ENCODE results near the gene NCF2.
"Not testable (repeated sequence)": the region's sequence is repeated elsewhere in the genome, so short reads cannot be mapped to it uniquely, and the experiment has no call there.

NCF2 gene, protein sequence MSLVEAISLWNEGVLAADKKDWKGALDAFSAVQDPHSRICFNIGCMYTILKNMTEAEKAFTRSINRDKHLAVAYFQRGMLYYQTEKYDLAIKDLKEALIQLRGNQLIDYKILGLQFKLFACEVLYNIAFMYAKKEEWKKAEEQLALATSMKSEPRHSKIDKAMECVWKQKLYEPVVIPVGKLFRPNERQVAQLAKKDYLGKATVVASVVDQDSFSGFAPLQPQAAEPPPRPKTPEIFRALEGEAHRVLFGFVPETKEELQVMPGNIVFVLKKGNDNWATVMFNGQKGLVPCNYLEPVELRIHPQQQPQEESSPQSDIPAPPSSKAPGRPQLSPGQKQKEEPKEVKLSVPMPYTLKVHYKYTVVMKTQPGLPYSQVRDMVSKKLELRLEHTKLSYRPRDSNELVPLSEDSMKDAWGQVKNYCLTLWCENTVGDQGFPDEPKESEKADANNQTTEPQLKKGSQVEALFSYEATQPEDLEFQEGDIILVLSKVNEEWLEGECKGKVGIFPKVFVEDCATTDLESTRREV

DNA sequence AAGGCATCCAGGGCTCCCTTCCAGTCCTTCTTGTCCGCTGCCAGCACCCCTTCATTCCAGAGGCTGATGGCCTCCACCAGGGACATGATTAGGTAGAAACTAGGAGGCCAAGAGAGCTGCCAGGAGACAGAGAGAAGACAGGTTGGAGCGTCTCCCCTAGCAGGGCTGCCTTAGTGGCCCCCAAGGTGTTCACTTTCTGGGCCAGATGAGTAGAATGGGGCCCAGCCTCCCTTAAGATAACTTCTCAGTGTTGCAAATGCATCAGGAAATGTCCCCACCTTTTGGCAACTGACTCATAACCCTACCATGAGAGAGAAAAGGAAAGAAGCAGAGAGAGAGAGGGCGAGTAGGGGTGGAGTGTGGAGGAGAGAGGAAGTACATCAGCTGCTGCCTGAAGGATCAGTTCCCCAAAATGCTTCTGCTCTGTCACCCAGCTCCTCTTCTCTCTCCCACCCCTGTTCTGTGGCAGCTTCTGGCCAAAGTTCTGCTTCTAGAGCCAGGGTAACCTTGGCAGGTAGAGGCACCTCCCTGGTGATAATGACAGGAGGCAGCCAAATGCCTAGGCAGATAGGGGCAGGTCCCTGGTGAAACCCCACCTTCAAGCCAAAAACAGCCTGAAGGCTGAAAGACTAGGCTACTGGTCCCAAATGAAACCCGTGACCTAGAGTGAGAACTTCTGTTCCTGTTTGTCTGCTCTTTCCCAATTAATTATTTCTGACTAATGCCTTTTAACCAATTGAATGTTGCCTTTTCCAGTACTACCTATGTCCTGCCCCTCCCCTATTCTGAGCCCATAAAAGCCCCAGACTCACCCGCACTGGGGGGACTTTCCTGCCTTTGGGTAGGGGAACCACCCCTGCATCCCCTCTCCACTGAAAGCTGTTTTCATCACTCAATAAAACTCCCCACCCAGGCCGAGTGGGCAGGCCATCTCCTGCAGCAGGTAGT is at the start of gene NCF2:
Gene NCF2 (minus strand): TSS at position 216 of the 948 bp plus-strand sequence. CDS start 130 bp downstream, at position 86.
- DNase-seq, result no peak

DNA sequence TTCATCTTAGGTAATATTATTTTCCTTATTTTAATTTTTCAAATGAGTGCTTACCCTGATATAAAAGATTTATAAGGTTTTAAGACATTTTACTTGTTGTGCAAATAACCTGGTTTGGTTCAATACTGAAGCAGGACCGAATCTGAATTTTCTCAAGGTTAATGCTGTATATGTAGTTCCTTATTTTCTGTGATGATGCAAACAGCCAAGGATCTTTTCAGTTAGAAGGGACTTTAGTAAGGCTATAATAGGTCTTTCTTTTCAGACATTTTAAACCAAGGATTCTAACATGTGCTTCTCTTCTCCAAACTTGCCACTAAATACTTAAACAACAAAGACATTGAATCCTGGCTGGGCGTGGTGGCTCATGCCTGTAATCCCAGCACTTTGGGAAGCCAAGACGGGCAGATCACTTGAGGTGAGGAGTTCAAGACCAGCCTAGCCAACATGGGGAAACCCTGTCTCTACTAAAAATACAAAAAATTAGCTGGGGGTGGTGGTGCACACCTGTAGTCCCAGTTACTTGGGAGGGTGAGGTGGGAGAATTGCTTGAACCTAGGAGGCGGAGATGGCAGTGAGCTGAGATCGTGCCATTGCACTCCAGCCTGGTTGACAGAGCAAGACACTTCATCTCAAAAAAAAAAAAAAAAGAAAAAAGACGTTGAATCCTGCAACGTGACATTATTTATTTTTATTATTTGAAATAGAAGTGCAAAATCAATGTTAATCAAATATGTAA is 48.6 kb upstream of the NCF2 start:
- DNase-seq, result no peak

DNA sequence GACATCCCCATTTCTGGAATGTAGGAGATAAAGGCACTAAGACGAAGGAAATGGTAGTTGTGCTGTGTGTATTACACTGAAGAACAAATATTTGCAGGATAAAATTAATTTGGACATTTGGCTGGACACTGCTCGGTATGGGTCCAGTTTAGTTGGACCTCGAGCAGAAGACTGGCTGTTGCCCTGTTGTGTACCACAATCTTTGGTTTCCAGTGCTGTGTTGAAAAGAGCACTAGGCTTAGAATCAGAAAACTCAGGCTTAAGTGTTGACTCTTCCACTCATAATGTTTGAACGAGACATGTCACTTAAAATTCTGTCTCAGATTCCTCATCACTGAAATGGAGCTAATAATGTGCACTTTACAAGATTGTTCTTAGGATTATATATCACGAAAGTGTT is 46.5 kb upstream of the NCF2 start:
- DNase-seq, result no peak

DNA sequence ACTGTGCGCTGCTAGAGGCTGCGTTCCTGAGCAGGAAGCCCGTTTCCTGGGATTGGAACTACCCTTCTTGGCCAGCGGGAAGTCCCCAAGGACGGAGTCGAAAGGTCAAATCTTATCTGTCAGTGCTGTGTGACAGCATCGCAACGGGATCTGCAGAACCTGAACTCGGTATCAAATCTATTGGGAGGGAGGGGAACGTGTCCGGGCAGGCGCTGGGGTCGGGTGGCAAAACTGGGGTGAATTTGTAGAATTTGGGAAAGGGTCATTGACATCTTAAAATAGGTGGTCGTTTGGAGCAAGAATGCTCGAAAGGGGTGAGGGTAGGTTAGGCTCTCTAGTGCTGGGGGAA is 46.0 kb upstream of the NCF2 start:
- no peak for DNase-seq

DNA sequence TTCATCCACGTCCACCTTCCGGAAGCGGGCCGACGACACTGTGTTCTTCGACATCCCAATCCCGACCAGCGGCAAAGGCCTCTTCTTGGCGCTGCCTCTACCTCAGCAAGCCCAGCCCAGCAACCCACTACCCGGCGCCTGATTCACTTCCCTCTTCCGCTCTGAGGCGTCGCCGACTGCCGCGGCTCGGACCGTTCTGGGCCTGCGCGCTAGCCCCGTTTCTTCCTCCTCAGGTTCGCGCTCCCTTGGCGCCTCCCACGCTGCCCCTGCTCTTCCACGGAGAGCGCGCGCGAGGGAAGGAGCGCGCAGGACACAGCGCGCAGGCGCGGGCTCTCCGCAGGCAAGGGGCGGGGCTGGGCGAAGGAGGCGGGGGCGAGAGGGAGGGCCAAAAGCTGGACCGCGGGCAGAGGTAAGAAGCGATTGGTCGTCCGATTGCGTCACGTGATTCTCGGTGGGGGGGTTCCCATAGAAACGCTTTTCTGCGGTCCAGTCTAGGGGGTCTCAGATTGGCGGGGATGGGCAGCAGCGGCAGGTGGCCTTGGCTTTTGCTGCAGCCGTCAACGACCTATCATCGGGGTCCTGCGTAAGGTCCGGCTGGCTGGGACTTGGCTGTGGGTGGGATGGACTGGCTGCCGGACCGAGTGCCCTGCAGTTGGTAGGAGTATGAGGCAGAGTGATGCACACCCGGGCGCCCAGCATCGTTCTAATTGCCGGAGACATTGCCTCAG is 45.5 kb upstream of the NCF2 start, which contains the start of gene ARPC5:
Gene ARPC5 (minus strand): TSS at position 178 of the 728 bp plus-strand sequence. CDS start 124 bp downstream, at position 54.
- peak; percentile 96 for DNase-seq

DNA sequence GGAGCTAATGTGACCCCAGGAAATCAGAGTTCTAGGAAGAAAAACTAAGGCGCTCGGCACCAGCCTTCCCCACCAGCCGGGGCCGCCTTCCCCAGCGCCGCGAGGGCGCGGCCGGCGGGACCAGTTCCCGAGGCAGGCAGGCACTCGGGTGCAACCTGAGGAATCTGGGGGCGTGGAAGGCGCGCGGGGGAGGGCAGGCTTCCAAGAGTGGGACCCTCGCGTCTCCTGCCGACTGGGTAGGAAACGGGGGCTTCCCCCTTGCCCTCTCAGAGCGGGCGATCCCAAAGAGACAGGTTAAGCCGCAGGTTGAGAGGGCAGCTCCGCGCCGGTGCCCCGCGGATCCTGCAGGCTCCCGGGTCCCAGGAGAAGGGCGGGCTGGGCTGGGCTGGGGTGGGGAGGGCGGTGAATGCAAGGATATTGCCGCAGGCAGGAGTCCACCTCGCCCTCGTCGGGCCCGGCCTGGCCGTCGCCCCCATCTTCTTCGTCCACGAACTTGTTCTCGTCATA is 44.9 kb upstream of the NCF2 start:
- DNase-seq, result peak; percentile 33

DNA sequence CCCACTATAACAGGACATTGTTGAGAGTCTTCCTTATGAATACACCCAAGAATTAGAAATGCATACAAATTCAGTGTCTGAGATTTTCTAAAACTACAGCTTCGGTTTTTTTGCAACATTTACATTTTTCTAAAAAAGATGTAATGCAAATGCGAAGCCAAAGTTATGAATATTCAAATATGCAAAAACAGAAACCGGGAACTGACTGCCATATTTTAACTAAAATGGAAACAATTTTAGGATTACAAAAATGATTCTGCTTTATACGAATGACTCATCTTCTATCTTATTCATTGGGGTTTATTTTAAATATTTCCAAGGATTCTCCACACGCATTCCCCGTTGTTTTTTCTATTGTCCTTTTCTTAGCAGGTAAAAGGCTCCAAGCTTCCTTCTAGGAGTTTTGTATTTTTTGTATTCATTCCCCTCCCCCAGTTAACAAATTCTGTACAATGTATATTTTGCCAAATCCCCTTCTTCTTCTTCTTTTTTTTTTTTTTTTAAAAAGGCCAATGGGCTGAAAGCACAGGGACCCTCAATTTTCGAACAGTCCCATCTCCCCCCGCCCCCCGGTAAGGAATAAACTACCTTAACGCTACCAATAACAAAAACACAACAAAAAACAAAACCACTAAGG is 44.3 kb upstream of the NCF2 start:
- no peak for DNase-seq

DNA sequence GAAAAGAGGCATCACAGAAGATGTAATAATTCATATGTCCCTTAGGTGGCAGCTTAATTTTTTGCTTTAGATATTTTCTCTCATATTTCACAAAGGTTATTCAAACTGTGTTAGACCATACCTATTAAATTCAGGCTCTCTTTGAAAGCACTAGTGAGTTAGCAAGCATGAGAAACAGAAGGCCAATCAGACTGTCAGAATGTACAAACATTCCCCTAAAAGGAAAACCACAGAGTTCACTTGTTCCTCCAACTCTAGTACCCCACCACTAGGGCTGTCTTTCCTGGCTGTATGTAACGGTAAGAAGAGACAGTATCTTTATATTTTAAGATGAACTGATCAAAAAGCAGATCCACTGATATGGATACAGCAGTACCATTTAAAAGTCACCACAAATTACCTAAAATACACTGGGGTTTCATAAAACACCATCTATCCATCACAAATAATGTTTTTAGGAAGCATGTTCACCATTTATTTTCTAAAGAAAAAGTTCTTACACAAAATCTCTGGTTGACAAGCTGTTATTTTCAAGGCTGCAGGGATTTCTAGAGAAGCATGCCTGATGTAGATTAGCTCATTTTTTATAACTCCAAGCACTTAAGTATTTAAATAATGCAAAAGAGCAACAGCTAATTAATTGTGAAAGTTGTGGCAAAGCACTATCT is 43.6 kb upstream of the NCF2 start:
- DNase-seq, result no peak

DNA sequence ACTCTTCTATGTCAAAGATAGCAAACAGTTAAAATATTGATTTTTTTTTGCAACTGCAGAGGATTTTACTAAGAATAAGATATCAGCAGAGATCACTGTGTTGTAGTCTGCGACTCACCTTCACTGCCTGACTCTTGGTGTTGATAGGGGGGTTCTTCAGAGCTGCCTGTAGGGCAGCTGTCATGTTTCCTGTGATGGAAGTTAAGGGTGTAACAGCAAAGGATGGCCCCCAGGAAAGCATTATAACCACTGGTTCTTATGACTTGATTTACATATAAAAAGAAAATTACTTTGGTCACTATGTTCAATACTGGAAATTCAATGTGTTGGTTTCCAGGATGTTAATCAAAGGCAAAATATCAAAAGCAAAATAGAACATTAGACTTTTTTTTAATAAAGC is 42.7 kb upstream of the NCF2 start:
- no peak for DNase-seq

DNA sequence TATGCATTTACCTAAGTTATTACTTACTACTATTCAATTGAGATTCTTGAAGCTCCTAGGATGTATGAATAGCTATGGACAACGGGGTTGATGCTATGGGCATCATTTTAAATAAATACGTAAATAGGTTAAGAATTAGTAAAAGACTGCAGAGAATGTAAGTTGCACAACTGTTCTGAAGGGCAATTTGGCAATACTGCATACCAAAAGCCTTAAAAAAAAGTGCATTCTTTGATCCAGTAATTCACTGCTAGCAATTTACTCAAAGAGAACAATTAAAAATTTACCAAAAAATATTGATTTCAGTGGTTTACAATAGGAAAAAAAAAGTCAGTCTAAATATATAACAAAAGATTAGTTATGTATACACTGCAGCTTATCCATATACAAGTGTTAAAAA is 41.9 kb upstream of the NCF2 start:
- no peak for DNase-seq

DNA sequence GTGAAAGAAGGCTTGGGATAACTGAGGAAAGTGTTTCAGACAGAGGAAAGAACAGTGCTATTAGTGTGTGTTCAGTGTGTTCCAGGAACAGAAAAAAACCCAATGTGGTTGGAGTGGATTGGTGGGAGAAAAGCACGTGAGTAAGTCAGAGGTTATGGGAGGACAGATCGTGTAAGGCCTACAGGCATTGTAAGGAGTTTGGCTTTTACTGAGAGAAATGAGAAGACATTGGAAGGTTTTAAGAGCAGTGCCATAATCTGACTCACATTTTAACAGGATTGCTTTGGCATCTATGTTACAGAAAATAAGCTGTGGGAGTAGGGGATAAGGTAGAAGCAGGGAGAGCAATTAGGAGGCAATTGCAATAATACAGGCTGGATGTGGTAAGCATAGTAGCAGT is 40.5 kb upstream of the NCF2 start:
- DNase-seq, result no peak

DNA sequence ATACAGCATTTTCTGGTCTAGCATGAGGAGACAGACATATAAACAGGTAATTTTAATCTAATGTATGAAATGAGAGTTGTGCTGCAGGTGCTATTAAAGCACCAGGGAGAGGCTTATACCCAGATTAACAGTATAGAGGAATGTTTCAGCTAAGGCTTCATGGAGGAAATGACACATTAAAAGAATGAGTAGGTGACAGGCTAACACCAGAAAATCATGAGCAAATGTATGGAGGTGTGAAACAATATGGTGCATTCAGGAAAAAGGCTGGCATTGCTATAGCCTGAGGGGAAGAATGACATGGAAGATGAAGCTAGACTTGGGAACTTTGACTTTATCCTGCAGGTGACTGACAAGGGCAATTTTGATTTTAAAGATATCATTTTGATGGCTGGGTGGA is 38.3 kb upstream of the NCF2 start:
- no peak for DNase-seq

DNA sequence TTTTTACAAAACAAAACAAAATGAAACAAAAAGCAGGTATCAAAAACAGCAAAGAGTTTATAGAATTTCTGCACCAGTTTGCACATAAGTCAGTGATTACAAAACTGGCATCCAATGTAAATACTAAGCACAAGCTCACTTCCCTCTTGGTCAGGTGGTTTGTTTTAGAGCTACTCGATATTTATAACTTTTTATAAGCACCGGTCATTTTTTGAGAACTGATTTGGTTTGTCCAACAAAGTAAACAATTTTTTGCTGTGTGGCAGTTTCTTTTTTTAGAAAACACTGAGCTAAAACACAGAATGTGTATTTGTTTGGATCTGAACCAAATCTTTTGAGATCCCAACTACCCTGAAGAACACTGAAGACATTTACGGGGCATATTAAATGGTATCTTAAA is 36.0 kb upstream of the NCF2 start:
- DNase-seq, result not testable (repeated sequence)

DNA sequence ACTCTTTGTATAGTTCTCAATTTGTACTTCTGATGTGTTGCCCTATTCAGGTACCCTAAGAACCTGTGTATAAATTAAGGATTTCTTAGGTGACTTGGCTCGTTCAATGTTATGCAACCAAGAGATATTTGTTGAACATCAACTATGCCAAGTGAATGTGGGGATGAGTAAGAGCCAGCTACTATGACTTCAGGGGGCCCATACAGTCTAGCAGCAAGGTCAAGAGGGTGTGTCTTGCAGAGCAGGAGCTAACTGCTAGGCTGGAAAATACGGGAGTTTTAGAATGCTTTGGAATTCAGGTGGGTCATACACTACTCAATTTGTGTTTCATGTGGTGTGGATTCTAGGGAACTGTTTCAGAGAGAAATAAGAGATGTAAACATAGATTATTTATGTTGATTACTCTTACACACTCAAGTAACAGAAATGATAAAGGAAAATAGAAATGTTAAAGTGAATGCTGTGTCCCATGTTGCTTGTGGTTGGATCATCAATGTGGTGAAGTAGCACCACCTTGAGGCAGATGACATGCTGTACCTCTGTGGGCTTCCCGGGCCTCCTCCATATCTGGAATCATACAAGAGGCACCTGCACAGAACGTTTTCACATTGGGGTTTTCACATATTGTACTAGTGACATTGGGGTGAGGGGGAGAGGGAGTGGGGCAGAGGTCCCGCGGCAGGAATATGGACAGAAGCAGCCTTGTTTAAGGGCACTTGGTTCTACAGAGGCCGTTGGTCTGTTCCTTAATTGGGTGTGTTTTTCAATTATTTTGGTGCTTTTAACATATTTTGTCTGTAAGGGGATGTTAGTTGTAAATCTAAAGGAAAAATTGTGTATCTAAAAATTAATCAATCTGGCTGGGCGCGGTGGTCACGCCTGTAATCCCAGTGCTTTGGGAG is 32.9 kb upstream of the NCF2 start:
- DNase-seq, result peak; percentile 34

DNA sequence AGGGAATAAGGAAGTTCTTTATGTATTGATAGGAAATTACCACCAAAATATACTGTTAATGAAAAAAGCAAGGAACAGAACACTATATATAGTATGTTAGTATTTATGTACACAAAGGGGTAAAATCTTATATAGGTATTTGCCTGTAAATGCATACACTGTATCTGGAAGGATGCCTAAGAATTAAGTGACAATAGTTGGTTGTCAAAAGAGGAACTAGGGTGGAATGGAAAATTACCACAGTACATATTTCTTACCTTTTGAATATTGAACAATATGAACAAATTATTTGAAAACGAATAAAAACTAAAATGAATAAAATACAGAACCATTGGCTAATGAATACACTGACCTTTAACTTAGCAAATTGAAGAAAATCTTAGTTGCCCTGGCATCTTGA is 31.8 kb upstream of the NCF2 start:
- no peak for DNase-seq

DNA sequence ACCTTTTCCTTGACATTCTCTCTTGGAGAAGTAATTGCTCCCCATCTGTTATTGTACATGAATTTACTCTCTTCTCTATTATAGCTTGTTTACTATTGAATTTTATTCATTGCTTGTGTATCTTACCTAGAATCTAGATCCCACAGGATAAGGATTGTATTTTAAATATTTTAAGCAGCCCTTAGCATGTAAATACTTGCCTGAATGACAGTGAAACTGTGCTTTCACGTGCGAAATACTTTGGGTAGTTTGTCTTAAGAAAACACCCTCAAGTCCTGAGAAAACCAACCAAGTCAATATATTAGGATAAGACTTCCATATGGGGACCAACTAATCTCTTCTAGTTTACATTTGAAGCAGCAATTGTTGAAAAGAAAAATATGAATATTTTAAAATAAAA is 30.1 kb upstream of the NCF2 start:
- no peak for DNase-seq

DNA sequence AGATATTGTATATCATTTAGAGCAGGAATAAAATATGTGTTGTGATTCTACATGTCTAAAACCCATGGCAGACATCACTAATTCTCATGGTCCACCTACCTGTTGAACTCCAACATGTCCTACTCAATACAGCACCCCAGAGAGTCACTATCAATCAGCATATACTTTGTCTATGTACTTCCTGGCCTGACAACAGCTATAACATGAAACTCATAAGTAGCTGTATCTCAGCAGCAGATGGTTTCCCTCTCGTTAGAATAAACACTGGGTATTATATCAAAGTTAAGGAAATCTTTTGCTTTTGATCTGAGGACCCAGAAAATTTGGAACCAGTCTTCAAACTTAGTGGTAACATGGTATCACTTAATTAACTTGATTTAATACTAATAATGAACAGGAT is 29.5 kb upstream of the NCF2 start:
- DNase-seq, result no peak

DNA sequence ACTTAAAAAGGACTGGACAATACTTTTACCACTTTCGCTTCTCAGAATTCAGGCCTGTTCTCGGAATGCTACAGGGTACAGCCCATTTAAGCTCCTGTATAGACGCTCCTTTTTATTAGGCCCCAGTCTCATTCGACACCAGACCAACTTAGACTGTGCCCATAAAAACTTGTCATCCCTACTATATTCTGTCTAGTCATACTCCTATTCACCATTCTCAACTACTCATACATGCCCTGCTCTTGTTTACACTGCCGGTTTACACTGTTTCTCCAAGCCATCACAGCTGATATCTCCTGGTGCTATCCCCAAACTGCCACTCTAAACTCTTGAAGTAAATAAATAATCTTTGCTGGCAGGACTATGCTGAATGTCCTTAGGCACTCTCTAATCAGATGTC is 27.9 kb upstream of the NCF2 start:
- not testable (repeated sequence) for DNase-seq

DNA sequence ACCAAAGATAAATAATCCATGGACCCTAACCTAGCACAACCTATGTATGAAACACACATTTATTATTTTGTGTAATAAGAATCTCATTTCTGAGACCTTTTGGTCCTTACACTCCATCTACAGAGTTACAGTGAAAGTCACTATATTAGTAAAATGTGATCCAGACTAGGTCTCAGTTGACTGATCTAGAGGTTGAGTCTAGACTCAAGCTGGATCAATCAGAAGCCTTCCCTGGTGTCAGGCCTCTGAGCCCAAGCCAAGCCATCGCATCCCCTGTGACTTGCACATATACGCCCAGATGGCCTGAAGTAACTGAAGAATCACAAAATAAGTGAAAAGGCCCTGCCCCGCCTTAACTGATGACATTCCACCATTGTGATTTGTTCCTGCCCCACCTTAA is 22.7 kb upstream of the NCF2 start:
- not testable (repeated sequence) for DNase-seq

DNA sequence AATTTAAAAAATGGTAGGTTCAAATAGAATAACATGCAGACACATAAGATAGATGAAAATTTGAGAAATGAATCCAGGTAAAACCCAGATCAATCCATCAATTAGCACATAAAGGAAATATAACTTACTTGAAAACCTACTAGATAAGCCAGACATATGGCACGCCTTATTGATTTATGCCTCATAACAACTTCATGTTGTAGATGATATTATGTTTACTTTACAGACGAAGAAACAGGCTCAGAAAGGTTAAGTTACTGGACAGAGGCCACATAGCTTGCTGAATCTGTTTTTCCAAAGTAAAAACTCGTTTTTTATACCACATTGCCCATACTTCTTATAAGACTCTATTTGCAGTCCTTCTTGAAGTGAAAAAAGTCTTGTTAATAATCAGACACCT is 22.1 kb upstream of the NCF2 start:
- DNase-seq, result no peak

Data from activated CD8-positive, alpha-beta memory T cell treated with anti-CD3 and anti-CD28 coated beads, Interleukin-2, amount 50 U/mL, for 4 hours (primary cell).